ENCODE measurements around the gene EGFLAM. TPM values are rescaled to one million over a fixed set of nuclear protein-coding genes. Genes with fewer than 3 reads are reported as not detected.

Gene EGFLAM
- total and polyA plus RNA-seq, 2 experiments from 2014 or later: 0.06 to 0.27 TPM

DNA sequence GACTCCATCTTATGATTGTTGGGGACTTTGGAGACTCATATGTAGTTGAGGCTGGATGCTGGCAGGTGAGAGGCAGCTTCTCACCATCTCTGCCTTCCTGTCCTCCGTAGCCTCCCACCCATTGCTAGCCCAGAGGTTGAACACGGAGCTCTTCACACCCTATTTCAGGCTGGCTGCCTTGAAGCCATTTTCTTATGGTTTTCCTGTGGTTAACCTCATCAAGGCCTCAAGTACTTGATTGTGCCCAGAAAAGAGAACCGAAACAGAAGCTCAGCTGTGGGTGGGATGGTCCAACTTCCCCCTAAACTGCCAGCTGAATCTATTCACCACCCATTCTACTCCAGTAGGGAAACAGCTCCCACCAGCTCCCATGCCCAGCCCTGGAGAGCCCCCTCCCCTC, 195.1 kb downstream of the EGFLAM start:
- Histone ChIP-seq H3K9me3 (ENCODE audit: low read depth) (no peaks in the 10 kb centered on the region), H3K27me3 (no peaks in the 10 kb centered on the region), H3K4me1 (ENCODE audit: low read depth) (no peaks in the 10 kb centered on the region), H3K36me3 (no peaks in the 10 kb centered on the region), H3K4me3 (no peak overlapping the region), H3K27ac (no peak overlapping the region)
- no peak for TF ChIP-seq CTCF (IDR thresholded peaks at IDR 0.05; ENCODE audit: low read depth, low read length)
- no peak for DNase-seq (ENCODE audit: low read depth in 1 of 2, low spot score in 1 of 2)

DNA sequence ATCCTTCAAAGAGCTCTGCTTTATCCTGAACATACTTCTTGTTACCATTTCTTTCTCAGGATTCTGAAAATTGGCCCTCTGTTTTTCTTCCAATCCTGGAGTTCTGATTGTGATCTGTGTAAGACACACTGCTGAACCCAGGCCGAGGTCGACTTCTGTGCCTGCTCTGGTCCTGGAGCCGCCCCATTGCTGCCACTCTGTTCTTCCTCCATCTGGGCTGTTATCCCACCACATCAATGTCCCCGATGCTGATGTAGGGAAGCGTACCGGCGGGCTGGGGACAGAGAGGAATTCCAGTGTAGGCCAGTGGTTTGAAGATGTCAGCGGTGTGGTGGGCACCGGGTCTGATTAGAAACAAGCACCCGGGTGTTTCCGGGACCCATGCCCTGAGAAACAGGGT, 195.6 kb downstream of the EGFLAM start:
- Histone ChIP-seq H3K9me3 (ENCODE audit: low read depth) (no peaks in the 10 kb centered on the region), H3K36me3 (no peaks in the 10 kb centered on the region), H3K4me3 (no peak overlapping the region), H3K27me3 (no peaks in the 10 kb centered on the region), H3K27ac (no peak overlapping the region), H3K4me1 (ENCODE audit: low read depth) (no peaks in the 10 kb centered on the region)
- no peak for DNase-seq (ENCODE audit: low read depth in 1 of 2, low spot score in 1 of 2)
- no peak for TF ChIP-seq CTCF (IDR thresholded peaks at IDR 0.05; ENCODE audit: low read depth, low read length)

GRCh38 chr5:38455796-38456330, 197.5 kb downstream of the EGFLAM start:
- Histone ChIP-seq H3K27ac (no peak overlapping the region), H3K27me3 (no peaks in the 10 kb centered on the region), H3K4me3 (no peak overlapping the region), H3K36me3 (no peaks in the 10 kb centered on the region), H3K4me1 (ENCODE audit: low read depth) (no peaks in the 10 kb centered on the region), H3K9me3 (ENCODE audit: low read depth) (no peaks in the 10 kb centered on the region)
- no peak for DNase-seq (ENCODE audit: low read depth in 1 of 2, low spot score in 1 of 2)
- no peak for TF ChIP-seq CTCF (IDR thresholded peaks at IDR 0.05; ENCODE audit: low read depth, low read length)

DNA sequence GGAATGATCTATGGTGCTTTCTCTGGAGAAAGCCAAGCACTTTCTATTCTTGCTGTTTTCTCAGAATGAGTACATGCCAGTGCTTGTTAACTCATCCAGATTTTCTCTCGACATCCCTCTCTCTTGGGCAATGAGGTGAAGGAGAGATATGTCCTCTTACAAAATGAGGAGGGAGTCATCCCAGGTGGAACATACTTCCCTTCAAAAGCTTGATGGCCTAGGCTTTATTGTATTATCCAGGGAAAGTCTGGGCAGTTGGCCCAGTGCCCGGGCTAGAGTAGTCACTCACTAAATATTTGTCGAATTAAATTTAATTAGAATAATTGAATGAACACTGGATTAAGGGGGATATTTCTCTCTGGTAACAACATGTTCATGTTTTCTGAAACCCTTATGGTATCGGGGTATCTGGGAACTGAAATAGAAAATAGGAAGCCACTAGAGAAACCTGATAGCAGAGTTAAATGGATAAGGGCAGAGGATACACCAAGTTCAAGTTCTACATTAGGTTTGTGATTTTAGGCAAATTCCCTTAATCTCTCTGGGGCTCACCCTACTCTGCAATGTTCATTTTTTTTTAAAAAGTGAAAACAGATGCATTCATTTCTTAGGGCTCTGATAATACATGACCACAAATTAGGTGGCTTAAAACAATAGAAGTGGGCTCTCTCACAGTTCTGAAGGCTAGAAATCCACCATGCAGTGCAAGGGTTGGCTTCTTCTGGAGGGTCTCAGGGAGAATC, 198.5 kb downstream of the EGFLAM start:
- Histone ChIP-seq H3K27me3 (no peaks in the 10 kb centered on the region), H3K36me3 (no peaks in the 10 kb centered on the region), H3K4me3 (no peak overlapping the region), H3K9me3 (ENCODE audit: low read depth) (no peaks in the 10 kb centered on the region), H3K27ac (no peak overlapping the region), H3K4me1 (ENCODE audit: low read depth) (no peaks in the 10 kb centered on the region)
- no peak for TF ChIP-seq CTCF (IDR thresholded peaks at IDR 0.05; ENCODE audit: low read depth, low read length)
- no peak for DNase-seq (ENCODE audit: low read depth in 1 of 2, low spot score in 1 of 2)

GRCh38 chr5:38458174-38458573, 199.8 kb downstream of the EGFLAM start:
- TF ChIP-seq CTCF (IDR thresholded peaks at IDR 0.05; ENCODE audit: low read depth, low read length): no peak
- no peak overlapping the region for H3K4me3 ChIP-seq
- no peaks in the 10 kb centered on the region for H3K27me3 ChIP-seq
- no peak for DNase-seq (ENCODE audit: low read depth in 1 of 2, low spot score in 1 of 2)
- H3K9me3 ChIP-seq (ENCODE audit: low read depth): no peaks in the 10 kb centered on the region
- peaks cover 5% of the 10 kb centered on the region for H3K4me1 ChIP-seq (ENCODE audit: low read depth)
- no peaks in the 10 kb centered on the region for H3K36me3 ChIP-seq
- no peak overlapping the region for H3K27ac ChIP-seq
